ENCODE measurements around the gene RLN2. TPM values are rescaled to one million over a fixed set of nuclear protein-coding genes. Genes with fewer than 3 reads are reported as not detected.
"Not testable (repeated sequence)": the region's sequence is repeated elsewhere in the genome, so short reads cannot be mapped to it uniquely, and the experiment has no call there.

RLN2 gene, protein sequence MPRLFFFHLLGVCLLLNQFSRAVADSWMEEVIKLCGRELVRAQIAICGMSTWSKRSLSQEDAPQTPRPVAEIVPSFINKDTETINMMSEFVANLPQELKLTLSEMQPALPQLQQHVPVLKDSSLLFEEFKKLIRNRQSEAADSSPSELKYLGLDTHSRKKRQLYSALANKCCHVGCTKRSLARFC
- total RNA-seq, result 1 to 10 TPM in 2 of 3 donors, not detected in 1; 1.6 to 6.9 TPM

DNA sequence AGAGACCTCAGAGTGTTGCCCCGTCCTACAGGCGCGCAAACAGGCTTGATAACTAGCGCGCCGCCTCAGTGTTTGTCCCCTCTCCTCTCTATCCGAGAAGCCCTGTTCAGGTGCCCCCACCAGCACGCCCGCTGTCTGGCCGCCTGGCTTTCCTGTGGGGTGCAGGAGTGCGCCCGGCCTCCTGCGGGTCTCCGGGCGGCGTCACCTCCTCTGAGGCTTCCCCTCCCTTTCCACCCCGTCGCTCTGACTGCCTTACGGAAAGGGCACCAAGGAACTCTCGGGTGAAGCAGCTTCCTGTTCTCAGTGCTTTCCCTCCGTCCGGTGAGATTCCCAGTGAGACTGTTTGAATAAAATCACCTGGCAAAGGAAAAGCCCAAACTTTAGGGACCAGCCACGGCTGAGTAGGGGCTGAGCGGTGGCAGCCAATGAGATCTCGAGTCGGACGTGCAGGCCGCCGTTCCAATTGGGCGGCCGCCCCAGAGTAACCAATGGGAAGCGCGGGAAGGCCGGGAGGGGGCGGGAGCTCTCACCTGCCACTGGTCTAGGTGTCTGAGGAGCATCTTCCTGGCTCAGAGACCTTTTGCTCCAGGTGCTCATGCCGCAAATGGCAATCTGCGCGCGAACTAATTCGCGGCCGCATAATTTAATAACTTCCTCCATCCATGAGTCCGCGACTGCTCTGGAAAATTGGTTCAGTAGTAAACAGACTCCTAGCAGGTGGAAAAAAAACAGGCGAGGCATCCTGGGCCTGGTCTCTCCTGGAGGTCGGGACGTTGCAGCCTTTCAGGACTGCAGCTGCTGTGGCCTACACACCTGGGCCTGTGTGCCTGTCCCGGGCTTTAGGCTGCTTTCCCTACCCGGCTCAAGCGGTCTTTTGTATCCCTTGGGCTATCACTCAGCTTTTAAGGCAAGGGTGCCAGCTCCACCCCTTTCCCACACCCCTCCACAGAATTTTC, at the start of gene RLN2:
Gene RLN2 (minus strand): TSS at position 877 of the 956 bp plus-strand sequence. CDS start 136 bp downstream, at position 741.
- H3K36me3 ChIP-seq; H3K9me3 ChIP-seq; H3K27me3 ChIP-seq; intact Hi-C loops (cut with DNase I; ENCODE audit: low total_unique reads); H3K27ac ChIP-seq; DNase-seq (ENCODE audit: low spot score in 2 of 2); H3K4me1 ChIP-seq: not testable (repeated sequence)
- peak within 1 kb of the TSS in 1 of 3 donors; percentile 47 for H3K4me3 ChIP-seq

DNA sequence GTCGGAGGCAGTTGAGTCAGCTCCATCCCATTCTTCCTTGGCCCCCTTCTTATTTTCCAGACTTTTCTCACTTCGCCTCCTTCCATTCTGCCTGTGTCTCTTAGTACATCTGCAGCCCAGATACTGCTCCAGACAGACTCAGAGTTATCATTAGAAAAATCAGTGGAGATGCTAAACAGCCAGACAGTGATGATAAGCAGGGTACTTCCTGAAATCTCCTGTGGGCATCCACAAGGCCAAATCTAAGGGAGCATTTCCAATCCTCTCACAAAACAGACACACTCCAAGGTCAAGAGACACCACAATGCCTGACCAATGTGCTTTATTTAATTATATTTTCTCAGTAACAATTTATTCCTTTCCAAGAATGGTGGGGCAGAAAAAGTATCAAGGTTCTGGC, 49.7 kb upstream of the RLN2 start:
- H3K27me3 ChIP-seq, result no peaks in the 10 kb centered on the region
- peaks cover under 1 to 7% of the 10 kb centered on the region in 2 donors for H3K9me3 ChIP-seq
- intact Hi-C loops (cut with DNase I; ENCODE audit: low total_unique reads), result no loop called here
- H3K4me3 ChIP-seq, result no peak overlapping the region
- no peaks in the 10 kb centered on the region for H3K4me1 ChIP-seq
- no peaks in the 10 kb centered on the region for H3K36me3 ChIP-seq
- DNase-seq (ENCODE audit: low spot score in 2 of 2), result no peak
- TF ChIP-seq POLR2A (IDR thresholded peaks at IDR 0.05) (no peak), POLR2AphosphoS5 (IDR thresholded peaks at IDR 0.05) (no peak)
- TF ChIP-seq, protein P1, sequence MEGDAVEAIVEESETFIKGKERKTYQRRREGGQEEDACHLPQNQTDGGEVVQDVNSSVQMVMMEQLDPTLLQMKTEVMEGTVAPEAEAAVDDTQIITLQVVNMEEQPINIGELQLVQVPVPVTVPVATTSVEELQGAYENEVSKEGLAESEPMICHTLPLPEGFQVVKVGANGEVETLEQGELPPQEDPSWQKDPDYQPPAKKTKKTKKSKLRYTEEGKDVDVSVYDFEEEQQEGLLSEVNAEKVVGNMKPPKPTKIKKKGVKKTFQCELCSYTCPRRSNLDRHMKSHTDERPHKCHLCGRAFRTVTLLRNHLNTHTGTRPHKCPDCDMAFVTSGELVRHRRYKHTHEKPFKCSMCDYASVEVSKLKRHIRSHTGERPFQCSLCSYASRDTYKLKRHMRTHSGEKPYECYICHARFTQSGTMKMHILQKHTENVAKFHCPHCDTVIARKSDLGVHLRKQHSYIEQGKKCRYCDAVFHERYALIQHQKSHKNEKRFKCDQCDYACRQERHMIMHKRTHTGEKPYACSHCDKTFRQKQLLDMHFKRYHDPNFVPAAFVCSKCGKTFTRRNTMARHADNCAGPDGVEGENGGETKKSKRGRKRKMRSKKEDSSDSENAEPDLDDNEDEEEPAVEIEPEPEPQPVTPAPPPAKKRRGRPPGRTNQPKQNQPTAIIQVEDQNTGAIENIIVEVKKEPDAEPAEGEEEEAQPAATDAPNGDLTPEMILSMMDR (IDR thresholded peaks at IDR 0.05), result no peak
- no peak overlapping the region for H3K27ac ChIP-seq

DNA sequence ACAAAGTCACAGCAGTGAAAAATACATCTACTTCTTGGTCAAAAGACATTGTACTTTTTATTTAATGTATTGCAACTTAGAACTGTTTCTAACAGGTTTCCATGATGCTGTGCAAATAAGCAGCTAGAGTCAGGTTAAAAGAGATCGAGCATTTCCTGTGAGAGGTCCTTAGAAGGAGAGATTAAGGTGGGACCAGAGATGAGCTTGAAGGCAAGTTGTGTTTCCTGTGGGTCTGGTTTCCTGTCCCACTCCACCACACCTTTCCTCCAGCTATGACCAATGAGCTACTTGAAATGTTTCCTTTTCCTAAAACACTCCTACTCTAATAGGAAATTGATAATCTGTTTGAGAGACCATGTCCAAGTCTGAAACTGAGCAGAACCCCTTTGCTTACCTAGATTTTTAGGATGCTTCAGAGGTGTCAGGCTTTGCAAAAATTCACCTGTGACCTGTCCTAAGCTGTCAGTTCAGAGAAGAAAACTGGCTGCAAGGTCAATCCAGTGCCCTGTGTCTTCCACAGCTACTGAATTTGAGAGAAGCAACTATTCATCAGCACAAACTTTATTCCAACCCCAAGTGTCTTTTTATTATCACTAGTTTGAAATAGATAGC, 48.2 kb upstream of the RLN2 start:
- H3K27me3 ChIP-seq, result no peaks in the 10 kb centered on the region
- H3K9me3 ChIP-seq, result peaks cover 4 to 11% of the 10 kb centered on the region in 2 donors
- H3K27ac ChIP-seq, result no peak overlapping the region
- intact Hi-C loops (cut with DNase I; ENCODE audit: low total_unique reads), result no loop called here
- no peaks in the 10 kb centered on the region for H3K4me1 ChIP-seq
- H3K36me3 ChIP-seq, result no peaks in the 10 kb centered on the region
- no peak overlapping the region for H3K4me3 ChIP-seq
- no peak for DNase-seq (ENCODE audit: low spot score in 2 of 2)
- TF ChIP-seq, protein P1 (IDR thresholded peaks at IDR 0.05), result no peak
- no peak for TF ChIP-seq POLR2A (IDR thresholded peaks at IDR 0.05)
- no peak for TF ChIP-seq POLR2AphosphoS5 (IDR thresholded peaks at IDR 0.05)

DNA sequence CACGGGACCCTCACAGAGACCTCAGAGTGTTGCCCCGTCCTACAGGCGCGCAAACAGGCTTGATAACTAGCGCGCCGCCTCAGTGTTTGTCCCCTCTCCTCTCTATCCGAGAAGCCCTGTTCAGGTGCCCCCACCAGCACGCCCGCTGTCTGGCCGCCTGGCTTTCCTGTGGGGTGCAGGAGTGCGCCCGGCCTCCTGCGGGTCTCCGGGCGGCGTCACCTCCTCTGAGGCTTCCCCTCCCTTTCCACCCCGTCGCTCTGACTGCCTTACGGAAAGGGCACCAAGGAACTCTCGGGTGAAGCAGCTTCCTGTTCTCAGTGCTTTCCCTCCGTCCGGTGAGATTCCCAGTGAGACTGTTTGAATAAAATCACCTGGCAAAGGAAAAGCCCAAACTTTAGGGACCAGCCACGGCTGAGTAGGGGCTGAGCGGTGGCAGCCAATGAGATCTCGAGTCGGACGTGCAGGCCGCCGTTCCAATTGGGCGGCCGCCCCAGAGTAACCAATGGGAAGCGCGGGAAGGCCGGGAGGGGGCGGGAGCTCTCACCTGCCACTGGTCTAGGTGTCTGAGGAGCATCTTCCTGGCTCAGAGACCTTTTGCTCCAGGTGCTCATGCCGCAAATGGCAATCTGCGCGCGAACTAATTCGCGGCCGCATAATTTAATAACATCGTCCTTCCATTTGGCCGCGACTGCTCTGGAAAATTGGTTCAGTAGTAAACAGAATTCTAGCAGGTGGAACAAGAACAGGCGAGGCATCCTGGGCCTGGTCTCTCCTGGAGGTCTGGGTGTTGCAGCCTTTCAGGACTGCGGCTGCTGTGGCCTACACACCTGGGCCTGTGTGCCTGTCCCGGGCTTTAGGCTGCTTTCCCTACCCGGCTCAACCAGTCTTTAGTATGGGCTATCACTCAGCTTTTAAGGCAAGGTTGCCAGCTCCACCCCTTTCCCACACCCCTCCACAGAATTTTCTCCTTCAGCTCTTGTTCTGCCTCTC, 34.8 kb upstream of the RLN2 start, which contains the start of gene RLN1:
Gene RLN1 (minus strand): TSS at position 885 of the 990 bp plus-strand sequence. CDS start 130 bp downstream, at position 755.
- H3K36me3 ChIP-seq; DNase-seq (ENCODE audit: low spot score in 2 of 2); H3K27me3 ChIP-seq; H3K9me3 ChIP-seq; intact Hi-C loops (cut with DNase I; ENCODE audit: low total_unique reads); H3K27ac ChIP-seq; H3K4me1 ChIP-seq: not testable (repeated sequence)
- H3K4me3 ChIP-seq, result peak within 1 kb of the TSS in 1 of 3 donors; percentile 2

DNA sequence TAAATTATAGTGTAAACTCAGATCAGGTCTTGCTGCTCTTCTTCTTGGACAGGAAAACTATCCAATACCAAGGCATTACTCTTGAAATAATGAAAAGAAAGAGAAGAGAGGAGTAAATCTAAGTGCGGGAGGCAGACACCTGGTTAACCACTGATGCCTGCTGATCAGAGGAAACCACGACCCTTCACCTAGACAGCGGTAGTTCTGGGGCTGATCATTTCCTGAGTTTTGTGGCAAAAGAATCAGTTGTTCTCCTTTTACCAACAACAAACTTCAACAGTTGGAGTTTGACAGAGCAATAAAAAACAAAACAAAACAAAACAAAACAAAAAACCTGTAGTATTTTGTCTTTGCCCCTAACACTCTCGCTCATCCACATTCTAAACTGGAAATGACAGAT, 32.2 kb upstream of the RLN2 start:
- no peak overlapping the region for H3K27ac ChIP-seq
- no peaks in the 10 kb centered on the region for H3K36me3 ChIP-seq
- H3K27me3 ChIP-seq, result no peaks in the 10 kb centered on the region
- no peaks in the 10 kb centered on the region for H3K9me3 ChIP-seq
- H3K4me1 ChIP-seq, result no peaks in the 10 kb centered on the region
- H3K4me3 ChIP-seq, result no peak overlapping the region
- intact Hi-C loops (cut with DNase I; ENCODE audit: low total_unique reads), result no loop called here
- no peak for DNase-seq (ENCODE audit: low spot score in 2 of 2)
- TF ChIP-seq POLR2AphosphoS5 (IDR thresholded peaks at IDR 0.05) (no peak), POLR2A (IDR thresholded peaks at IDR 0.05) (no peak)
- TF ChIP-seq, protein P1 (IDR thresholded peaks at IDR 0.05), result no peak

DNA sequence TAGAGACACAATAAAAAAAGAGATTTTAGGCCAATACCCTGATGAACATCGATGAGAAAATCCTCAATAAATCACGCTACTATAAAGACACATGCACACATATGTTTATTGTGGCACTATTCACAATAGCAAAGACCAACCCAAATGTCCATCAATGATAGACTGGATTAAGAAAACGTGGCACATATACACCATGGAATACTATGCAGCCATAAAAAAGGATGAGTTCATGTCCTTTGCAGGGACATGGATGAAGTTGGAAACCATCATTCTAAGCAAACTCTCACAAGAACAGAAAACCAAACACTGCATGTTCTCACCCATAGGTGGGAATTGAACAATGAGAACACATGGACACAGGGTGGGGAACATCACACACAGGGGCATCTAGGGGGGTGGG, 26.8 kb upstream of the RLN2 start:
- H3K4me1 ChIP-seq; H3K9me3 ChIP-seq; H3K36me3 ChIP-seq; intact Hi-C loops (cut with DNase I; ENCODE audit: low total_unique reads); H3K4me3 ChIP-seq; H3K27me3 ChIP-seq; H3K27ac ChIP-seq; DNase-seq (ENCODE audit: low spot score in 2 of 2): not testable (repeated sequence)

Measured in breast epithelium (tissue), 4 donors.